WTC11 (cell line): ENCODE data around the gene TMEM41B. TPM values are rescaled to one million over a fixed set of nuclear protein-coding genes. Genes with fewer than 3 reads are reported as not detected.
A peak's percentile ranks its signal among the peaks of the same experiment; 100 is the strongest.

ENCODE experiments used
- ATAC-seq: fragments of 200-7000 bp; cut with Tn5 transposase; 2 replicates; pipeline ENCODE4 v1.10.0; 2021; ENCODE audit warnings: mild to moderate bottlenecking, moderate library complexity
- Bru-seq: library from RNA; stranded (reverse); fragments of 400-500 nt; gene quantifications from one replicate; lab custom pipeline; 2021; lab: Mats Ljungman, UMichigan
- CTCF ChIA-PET: fragments of 300-600 bp; sonication (Branson Sonifier 250); formaldehyde crosslinking; loops from one replicate; lab custom pipeline; 2021; ENCODE audit warnings: antibody characterized with exemption; lab: Charles Lee
- POLR2A ChIA-PET: fragments of 350-600 bp; sonication (Branson Sonifier 250); formaldehyde crosslinking; loops from one replicate; lab custom pipeline; 2021; ENCODE audit warnings: antibody characterized with exemption; lab: Charles Lee
- DNase-seq: peaks from one replicate; pipeline ENCODE4 v3.0.0; 2021; ENCODE audit warnings: low spot score
- H3K27ac Mint-ChIP-seq: 2 replicates; pipeline ENCODE4 v1.8.0; 2021; ENCODE audit warnings: mixed read lengths
- H3K27me3 Mint-ChIP-seq: 2 replicates; pipeline ENCODE4 v1.8.0; 2021; ENCODE audit warnings: low read depth, mild to moderate bottlenecking, moderate library complexity, mixed read lengths
- H3K36me3 Mint-ChIP-seq: 2 replicates; pipeline ENCODE4 v1.8.0; 2021; ENCODE audit warnings: mixed read lengths
- H3K4me1 Mint-ChIP-seq: 2 replicates; pipeline ENCODE4 v1.8.0; 2022; ENCODE audit warnings: mixed read lengths
- H3K4me3 Mint-ChIP-seq: 2 replicates; pipeline ENCODE4 v1.8.0; 2021; ENCODE audit warnings: mild to moderate bottlenecking, moderate library complexity, mixed read lengths
- H3K9me3 Mint-ChIP-seq: 2 replicates; pipeline ENCODE4 v1.8.0; 2021; ENCODE audit warnings: mixed read lengths
- ATF1 ChIP-seq: sonication (generic); formaldehyde crosslinking; IDR thresholded peaks from 2 replicates; pipeline ENCODE4 v1.8.1; 2023; ENCODE audit warnings: mild to moderate bottlenecking, moderate library complexity, missing genetic modification reagents
- CBFB ChIP-seq: sonication (generic); formaldehyde crosslinking; IDR thresholded peaks from 2 replicates; pipeline ENCODE4 v1.8.1; 2022; ENCODE audit warnings: mild to moderate bottlenecking, low read depth, missing genetic modification reagents
- CTCF ChIP-seq: fragments of 200-600 bp; IDR thresholded peaks from 2 replicates; pipeline ENCODE4 v1.8.0; 2022; ENCODE audit warnings: antibody characterized with exemption
- ELF4 ChIP-seq: sonication (generic); formaldehyde crosslinking; IDR thresholded peaks from 2 replicates; pipeline ENCODE4 v1.8.1; 2022; ENCODE audit warnings: low read depth, mild to moderate bottlenecking, moderate library complexity, missing genetic modification reagents
- ERG ChIP-seq: fragments of 250-450 bp; sonication (Bioruptor Pico); IDR thresholded peaks from 2 replicates; pipeline ENCODE4 v1.8.0; 2021; ENCODE audit warnings: mild to moderate bottlenecking
- IRF2 ChIP-seq: sonication (generic); formaldehyde crosslinking; IDR thresholded peaks from 2 replicates; pipeline ENCODE4 v1.8.0; 2022; ENCODE audit warnings: low read depth, missing genetic modification reagents, borderline replicate concordance
- JUN ChIP-seq: sonication (generic); formaldehyde crosslinking; IDR thresholded peaks from 2 replicates; pipeline ENCODE4 v1.8.0; 2023; ENCODE audit warnings: mild to moderate bottlenecking, missing genetic modification reagents
- MAX ChIP-seq: sonication (generic); formaldehyde crosslinking; IDR thresholded peaks from 2 replicates; pipeline ENCODE4 v1.8.0; 2022; ENCODE audit warnings: mild to moderate bottlenecking, missing genetic modification reagents
- NFE2L1 ChIP-seq: sonication (generic); formaldehyde crosslinking; IDR thresholded peaks from 2 replicates; pipeline ENCODE4 v1.8.1; 2023; ENCODE audit warnings: missing genetic modification reagents
- PRDM15 ChIP-seq: sonication (generic); formaldehyde crosslinking; IDR thresholded peaks from 2 replicates; pipeline ENCODE4 v1.8.0; 2022; ENCODE audit warnings: missing genetic modification reagents
- RELA ChIP-seq: sonication (generic); formaldehyde crosslinking; IDR thresholded peaks from 2 replicates; pipeline ENCODE4 v1.8.1; 2022; ENCODE audit warnings: missing genetic modification reagents, mild to moderate bottlenecking, borderline replicate concordance
- ZBTB21 ChIP-seq: sonication (generic); formaldehyde crosslinking; IDR thresholded peaks from 2 replicates; pipeline ENCODE4 v1.8.1; 2023; ENCODE audit warnings: mild to moderate bottlenecking, missing genetic modification reagents, borderline replicate concordance
- ZMAT4 ChIP-seq: fragments of 250-450 bp; sonication (Bioruptor Pico); IDR thresholded peaks from 2 replicates; pipeline ENCODE4 v1.9.0; 2021; ENCODE audit warnings: mild to moderate bottlenecking
- ZNF263 ChIP-seq: sonication (generic); formaldehyde crosslinking; IDR thresholded peaks from 2 replicates; pipeline ENCODE4 v1.8.1; 2022; ENCODE audit warnings: low read depth, mild to moderate bottlenecking, moderate library complexity, missing genetic modification reagents
- ZNF281 ChIP-seq: sonication (generic); formaldehyde crosslinking; IDR thresholded peaks from 2 replicates; pipeline ENCODE4 v1.8.0; 2023; ENCODE audit warnings: mild to moderate bottlenecking, missing genetic modification reagents
- ZNF425 ChIP-seq: fragments of 250-450 bp; sonication (Bioruptor Pico); conservative IDR thresholded peaks from 2 replicates; pipeline ENCODE4 v1.9.0; 2021; ENCODE audit warnings: mild to moderate bottlenecking
- long read RNA-seq, 3 experiments: library from RNA in 1 of 3; library from capped mRNA in 1 of 3; library from polyadenylated mRNA in 1 of 3; unstranded in 2 of 3; stranded (forward) in 1 of 3; transcript quantifications; one replicate each; pipeline ENCODE4 v2.0.0, GENCODE V29; 2021
- total RNA-seq: library from RNA; stranded (reverse); gene quantifications from 3 replicates; pipeline ENCODE4 v1.2.3, GENCODE V29; 2021

The TMEM41B gene
- total RNA-seq (45.8 to 46.5 TPM (median 46.1 TPM) in 3 replicates), Bru-seq, nascent RNA (percentile 86 among the genes with signal in this experiment)
- long read RNA-seq, experiment 1, transcript TMEM41B-204 (7 exons, 3,968 nt): major isoform, 189 of 253 reads
- long read RNA-seq, experiment 1, transcript TMEM41B-201 (8 exons, 1,443 nt): minor isoform, 17 of 253 reads
- long read RNA-seq, experiment 1, transcript TMEM41B-202 (7 exons, 3,848 nt): minor isoform, 5 of 253 reads
- long read RNA-seq, experiment 1, partial matches to known transcripts: 3 of 253 reads
- long read RNA-seq, experiment 1, other reads (novel, unspliced or antisense): 30 of 253 reads
- long read RNA-seq, experiment 2, partial matches to known transcripts: 7 of 39 reads
- long read RNA-seq, experiment 2, other reads (novel, unspliced or antisense): 24 of 39 reads
- long read RNA-seq, experiment 3, transcript TMEM41B-204 (7 exons, 3,968 nt): minor isoform, 7 of 35 reads
- long read RNA-seq, experiment 3, transcript TMEM41B-201 (8 exons, 1,443 nt): major isoform, 15 of 35 reads
- long read RNA-seq, experiment 3, partial matches to known transcripts: 0 of 35 reads
- long read RNA-seq, experiment 3, other reads (novel, unspliced or antisense): 10 of 35 reads

- no peaks in the 10 kb centered on the region for H3K9me3 Mint-ChIP-seq
- CTCF ChIA-PET: interaction anchor here (0.5 to 1.0 kb wide), 2 partner anchors 148 to 192 kb away, joined by 3 read pairs; no protein-coding TSS in a partner anchor
- H3K4me3 Mint-ChIP-seq: peak within 1 kb of the TSS; percentile 91
- H3K27me3 Mint-ChIP-seq: no peaks in the 10 kb centered on the region
- peak within 1 kb of the TSS; percentile 99 for H3K27ac Mint-ChIP-seq
- peaks cover 43% of the 10 kb centered on the region for H3K4me1 Mint-ChIP-seq
- H3K36me3 Mint-ChIP-seq: peaks cover 6% of the 10 kb centered on the region; the same call in 1 of the 2 replicates
- ATAC-seq (peak; percentile 93), DNase-seq (peak; percentile 99)
- POLR2A ChIA-PET: interaction anchor here (0.8 to 2.0 kb wide), 8 partner anchors 41 to 71 kb away, joined by 3 to 16 read pairs (median 4); partner anchors contain the start of genes DENND5A and IPO7
- TF ChIP-seq MAX (CRISPR knock-in tag) (peak; percentile 43; the same call in 1 of the 2 replicates), RELA (CRISPR knock-in tag) (no peak), JUN (CRISPR knock-in tag) (no peak), ATF1 (CRISPR knock-in tag) (no peak), ZMAT4 (no peak), ELF4 (CRISPR knock-in tag) (no peak), NFE2L1 (CRISPR knock-in tag) (no peak; the same call in 1 of the 2 replicates), CTCF (no peak), ZNF263 (CRISPR knock-in tag) (no peak), IRF2 (CRISPR knock-in tag) (no peak), ZBTB21 (CRISPR knock-in tag) (0 out of 2 replicates have a peak, but pooled peaks have one; percentile 67), ZNF425 (no peak), PRDM15 (CRISPR knock-in tag) (no peak), ERG (CRISPR knock-in tag) (peak; percentile 34; the same call in 1 of the 2 replicates), CBFB (CRISPR knock-in tag) (no peak), ZNF281 (CRISPR knock-in tag) (no peak)
These were observed at the start of gene TMEM41B for GRCh38 chr11:9314291-9315077. TSS of gene TMEM41B (minus strand) at chr11:9314593. CDS start at chr11:9314441, 152 bp downstream.
